Measurements from ENCODE around the gene REXO4. TPM values are rescaled to one million over a fixed set of nuclear protein-coding genes. Genes with fewer than 3 reads are reported as not detected.

The REXO4 gene
- total and polyA plus RNA-seq, 10 of the 15 experiments (the other 5 are each of a cell fraction or from before 2014, with no cell fraction given), result 2.7 to 43.9 (median 30.5) TPM

DNA sequence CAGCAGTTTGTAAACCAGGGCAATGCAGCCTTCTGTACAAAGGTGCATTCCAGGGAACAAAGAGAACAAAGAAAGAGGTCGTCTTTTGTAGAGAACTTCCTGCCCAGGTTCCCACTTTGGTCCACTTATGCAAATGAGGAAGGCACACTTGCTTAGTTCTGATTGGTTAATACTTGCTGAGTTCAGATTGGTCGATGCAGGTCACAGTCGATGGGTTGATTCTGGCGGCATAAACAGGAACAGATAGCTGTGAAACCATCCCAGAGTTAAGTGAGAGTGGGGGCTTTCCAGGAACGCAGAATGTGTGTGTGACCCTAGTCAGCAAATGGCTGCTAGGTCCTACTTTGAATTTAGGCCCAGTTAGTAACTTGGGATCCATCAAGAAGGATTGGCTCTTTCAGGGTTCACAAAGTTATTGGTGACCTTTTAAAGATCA is 2.6 kb upstream of the REXO4 start:
- DNase-seq (ENCODE audit: low read depth, low spot score) (peak; percentile 95), FAIRE-seq (peak; percentile 85)
- in situ Hi-C loops (cut with MboI), result no loop called here
- TF ChIP-seq SMARCA5 (IDR thresholded peaks at IDR 0.05) (no peak), MTA2 (IDR thresholded peaks at IDR 0.05; ENCODE audit: low read depth) (0 out of 2 replicates have a peak, but pooled peaks have one; percentile 26), ATF3 (IDR thresholded peaks at IDR 0.05; ENCODE audit: borderline replicate concordance, extremely low read depth, low read depth, low read length) (no peak), RELA (IDR thresholded peaks at IDR 0.05; ENCODE audit: borderline replicate concordance, partially characterized antibody) (peak; percentile 99), BCLAF1 (IDR thresholded peaks at IDR 0.05) (no peak), CREM (IDR thresholded peaks at IDR 0.05; ENCODE audit: low read depth) (peak; percentile 31; the same call in 1 of the 2 replicates), IRF4 (IDR thresholded peaks at IDR 0.05; ENCODE audit: low read depth, low read length) (no peak), HCFC1 (IDR thresholded peaks at IDR 0.05; ENCODE audit: low read length) (no peak), SKIL (IDR thresholded peaks at IDR 0.05; ENCODE audit: low read depth, poor library complexity, severe bottlenecking) (no peak), POLR2AphosphoS2 (IDR thresholded peaks at IDR 0.05; ENCODE audit: low read depth, low read length) (no peak), HDGF (IDR thresholded peaks at IDR 0.05) (no peak), KLF5 (IDR thresholded peaks at IDR 0.05; ENCODE audit: partially characterized antibody) (no peak), NFYB (IDR thresholded peaks at IDR 0.05; ENCODE audit: insufficient read depth, low read depth, low read length) (0 out of 2 replicates have a peak, but pooled peaks have one; percentile 62), CREB1 (IDR thresholded peaks at IDR 0.05; ENCODE audit: low read depth) (peak; percentile 58; the same call in 1 of the 2 replicates)
- TF ChIP-seq, protein P1, sequence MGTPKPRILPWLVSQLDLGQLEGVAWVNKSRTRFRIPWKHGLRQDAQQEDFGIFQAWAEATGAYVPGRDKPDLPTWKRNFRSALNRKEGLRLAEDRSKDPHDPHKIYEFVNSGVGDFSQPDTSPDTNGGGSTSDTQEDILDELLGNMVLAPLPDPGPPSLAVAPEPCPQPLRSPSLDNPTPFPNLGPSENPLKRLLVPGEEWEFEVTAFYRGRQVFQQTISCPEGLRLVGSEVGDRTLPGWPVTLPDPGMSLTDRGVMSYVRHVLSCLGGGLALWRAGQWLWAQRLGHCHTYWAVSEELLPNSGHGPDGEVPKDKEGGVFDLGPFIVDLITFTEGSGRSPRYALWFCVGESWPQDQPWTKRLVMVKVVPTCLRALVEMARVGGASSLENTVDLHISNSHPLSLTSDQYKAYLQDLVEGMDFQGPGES (IDR thresholded peaks at IDR 0.05), result no peak

More for the DNA sequence above, 2.6 kb upstream of the REXO4 start:
- WGBS (ENCODE audit: insufficient coverage, insufficient replicate concordance, low lambda C conversion rate, missing lambda C conversion rate), result 1% methylated on average over 5 of the region's 5 CpGs
- H3K4me1 ChIP-seq (ENCODE audit: control insufficient read depth, insufficient read depth, low read length), result peaks cover 40% of the 10 kb centered on the region
- H3K4me2 ChIP-seq (ENCODE audit: control insufficient read depth, insufficient read depth), result peak overlapping the region; percentile 71
- ATAC-seq, result peak; percentile 75
- no peaks in the 10 kb centered on the region for H4K20me1 ChIP-seq (ENCODE audit: control insufficient read depth, insufficient read depth)
- no peaks in the 10 kb centered on the region for H3K27me3 ChIP-seq (replicated peaks in 1 of 2; ENCODE audit: control insufficient read depth in 2 of 2, insufficient read depth in 2 of 2, low read length in 1 of 2)
- peaks cover 28% of the 10 kb centered on the region for H3K79me2 ChIP-seq (ENCODE audit: control insufficient read depth, insufficient read depth, low read length)
- H3K9ac ChIP-seq (ENCODE audit: control insufficient read depth, insufficient read depth, low read length), result peak overlapping the region; percentile 48; the same call in 1 of the 2 replicates
- peak overlapping the region; percentile 62 for H2AFZ ChIP-seq (ENCODE audit: control insufficient read depth, low read depth, low read length)
- H3K9me3 ChIP-seq (replicated peaks; ENCODE audit: control insufficient read depth, insufficient read depth, low read length), result no peaks in the 10 kb centered on the region; the same call in 1 of the 3 replicates
- H3K4me3 ChIP-seq, result peak overlapping the region; percentile 26; the same call in 1 of the 2 replicates
- CTCF ChIA-PET, result interaction anchor here (1.1 to 1.5 kb wide), 2 partner anchors 16 to 39 kb away, joined by 3 read pairs; partner anchors contain the start of gene CACFD1
- BruUV-seq (replicated peaks), result no TSS peak
- no peaks in the 10 kb centered on the region for H3K36me3 ChIP-seq (ENCODE audit: control insufficient read depth in 2 of 2, insufficient read depth in 2 of 2, low read length in 1 of 2)
- SMC1A ChIA-PET (ENCODE audit: uncharacterized antibody, unreplicated experiment), result no interaction called here
- RAD21 ChIA-PET (ENCODE audit: unreplicated experiment), result interaction anchor here (1.5 kb wide), 1 partner anchor 17 kb away, joined by 4 read pairs; no protein-coding TSS in a partner anchor
- intact Hi-C loops (cut with micrococcal nuclease; ENCODE audit: unreplicated experiment), result no loop called here
- peak overlapping the region; percentile 90 for H3K27ac ChIP-seq (ENCODE audit: control insufficient read depth, insufficient read depth)
- POLR2A ChIA-PET, result interaction anchor here (0.6 to 1.0 kb wide), 3 partner anchors 39 to 702 kb away, joined by 3 read pairs; partner anchors contain the start of gene CACFD1

Data from GM12878 (cell line).